GM12865 (cell line): ENCODE data around the gene EPDR1.

Experiments used
- DNase-seq: peaks from one replicate; pipeline ENCODE4 v3.0.0; 2010; ENCODE audit warnings: low read depth
- H3K4me3 ChIP-seq: 2 replicates; pipeline ENCODE4 v1.5.1; 2011; ENCODE audit warnings: mild to moderate bottlenecking, low read depth, low read length, control low read depth
- TF ChIP-seq, protein P1 (sequence below): IDR thresholded peaks from 2 replicates; pipeline ENCODE4 v1.5.1; 2011; ENCODE audit warnings: low read length, control low read depth, low read depth, inconsistent platforms; ENCODE audit not compliant: insufficient read depth; ENCODE audit errors: missing control alignments

EPDR1 gene

DNA sequence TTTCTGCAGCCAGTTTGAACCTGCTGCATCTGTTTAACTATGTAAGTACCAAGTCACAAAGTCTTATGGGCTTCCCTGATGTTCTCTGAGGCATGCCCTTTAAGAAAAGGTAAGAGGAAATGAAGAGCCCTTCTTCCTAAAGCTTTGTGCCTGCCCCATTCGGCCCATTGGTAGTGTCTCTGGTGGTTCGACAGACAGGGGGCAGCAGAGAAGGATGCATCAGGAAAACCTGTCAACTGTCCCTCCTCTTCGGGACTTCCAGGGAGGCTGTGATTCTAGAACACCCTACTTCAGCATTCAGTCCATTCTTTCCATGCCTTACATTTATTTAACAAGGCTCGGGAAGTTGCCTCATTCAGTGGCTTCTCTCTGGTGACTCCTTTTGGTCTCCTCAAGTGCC is 1.9 kb upstream of the EPDR1 start:
- no peak for DNase-seq
- TF ChIP-seq, protein P1, sequence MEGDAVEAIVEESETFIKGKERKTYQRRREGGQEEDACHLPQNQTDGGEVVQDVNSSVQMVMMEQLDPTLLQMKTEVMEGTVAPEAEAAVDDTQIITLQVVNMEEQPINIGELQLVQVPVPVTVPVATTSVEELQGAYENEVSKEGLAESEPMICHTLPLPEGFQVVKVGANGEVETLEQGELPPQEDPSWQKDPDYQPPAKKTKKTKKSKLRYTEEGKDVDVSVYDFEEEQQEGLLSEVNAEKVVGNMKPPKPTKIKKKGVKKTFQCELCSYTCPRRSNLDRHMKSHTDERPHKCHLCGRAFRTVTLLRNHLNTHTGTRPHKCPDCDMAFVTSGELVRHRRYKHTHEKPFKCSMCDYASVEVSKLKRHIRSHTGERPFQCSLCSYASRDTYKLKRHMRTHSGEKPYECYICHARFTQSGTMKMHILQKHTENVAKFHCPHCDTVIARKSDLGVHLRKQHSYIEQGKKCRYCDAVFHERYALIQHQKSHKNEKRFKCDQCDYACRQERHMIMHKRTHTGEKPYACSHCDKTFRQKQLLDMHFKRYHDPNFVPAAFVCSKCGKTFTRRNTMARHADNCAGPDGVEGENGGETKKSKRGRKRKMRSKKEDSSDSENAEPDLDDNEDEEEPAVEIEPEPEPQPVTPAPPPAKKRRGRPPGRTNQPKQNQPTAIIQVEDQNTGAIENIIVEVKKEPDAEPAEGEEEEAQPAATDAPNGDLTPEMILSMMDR, result no peak
- no peak overlapping the region for H3K4me3 ChIP-seq

DNA sequence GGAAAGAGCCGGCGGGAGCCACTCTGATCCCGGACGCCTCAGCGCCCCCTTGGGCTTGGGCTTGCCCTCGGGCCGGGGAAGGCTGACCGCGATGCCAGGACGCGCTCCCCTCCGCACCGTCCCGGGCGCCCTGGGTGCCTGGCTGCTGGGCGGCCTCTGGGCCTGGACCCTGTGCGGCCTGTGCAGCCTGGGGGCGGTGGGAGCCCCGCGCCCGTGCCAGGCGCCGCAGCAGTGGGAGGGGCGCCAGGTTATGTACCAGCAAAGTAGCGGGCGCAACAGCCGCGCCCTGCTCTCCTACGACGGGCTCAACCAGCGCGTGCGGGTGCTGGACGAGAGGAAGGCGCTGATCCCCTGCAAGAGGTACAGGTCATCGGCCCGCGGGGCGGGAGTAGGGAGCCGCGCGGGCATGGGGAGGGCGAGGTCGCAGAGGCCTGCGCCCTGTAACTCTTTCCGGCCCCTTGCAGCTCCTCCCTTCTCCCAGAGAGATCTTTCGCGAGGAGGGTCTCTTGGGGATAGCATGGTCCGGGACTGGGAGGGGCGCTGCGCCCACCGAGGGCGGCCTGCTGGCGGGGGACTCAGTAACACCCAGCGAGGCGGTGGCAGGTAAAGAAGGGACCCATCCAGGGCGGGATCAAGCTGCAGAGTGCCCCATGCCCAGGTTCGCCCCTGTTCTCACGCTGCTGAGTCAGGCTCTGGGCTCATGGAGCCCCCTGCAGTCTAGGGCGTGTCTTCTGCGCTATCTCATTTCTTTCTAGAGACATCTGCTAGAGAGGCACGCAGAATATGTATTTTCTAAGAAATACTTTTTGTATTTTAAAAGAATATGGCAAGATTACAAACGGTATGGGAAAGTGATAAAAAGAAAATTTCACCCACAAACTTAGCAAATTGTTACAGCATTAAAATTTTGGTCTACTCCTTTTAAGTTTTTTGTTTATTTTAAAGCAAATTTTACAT is 687 bp downstream of the EPDR1 start:
- TF ChIP-seq, protein P1, result peak; percentile 12
- peak; percentile 48 for DNase-seq
- peak overlapping the region; percentile 55 for H3K4me3 ChIP-seq

DNA sequence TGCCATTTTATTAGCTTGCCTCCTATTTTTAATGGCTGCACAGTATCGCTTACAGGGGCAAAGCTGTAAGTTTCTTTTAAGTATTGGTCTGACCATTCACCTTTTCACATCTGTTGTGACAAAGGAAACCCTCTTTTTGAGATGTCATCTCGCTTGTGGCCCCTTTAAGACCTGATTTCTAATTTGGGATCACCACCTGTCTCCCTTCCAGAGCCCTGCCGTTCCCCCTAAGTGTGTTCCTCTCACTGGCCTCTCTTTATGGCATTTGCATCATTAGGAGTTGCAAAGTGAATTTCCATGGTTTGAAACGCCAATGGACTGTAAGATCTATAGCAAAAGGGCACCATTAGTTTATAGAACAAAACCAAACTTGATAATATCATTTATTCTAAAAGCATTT is 1.4 kb downstream of the EPDR1 start:
- DNase-seq, result no peak

DNA sequence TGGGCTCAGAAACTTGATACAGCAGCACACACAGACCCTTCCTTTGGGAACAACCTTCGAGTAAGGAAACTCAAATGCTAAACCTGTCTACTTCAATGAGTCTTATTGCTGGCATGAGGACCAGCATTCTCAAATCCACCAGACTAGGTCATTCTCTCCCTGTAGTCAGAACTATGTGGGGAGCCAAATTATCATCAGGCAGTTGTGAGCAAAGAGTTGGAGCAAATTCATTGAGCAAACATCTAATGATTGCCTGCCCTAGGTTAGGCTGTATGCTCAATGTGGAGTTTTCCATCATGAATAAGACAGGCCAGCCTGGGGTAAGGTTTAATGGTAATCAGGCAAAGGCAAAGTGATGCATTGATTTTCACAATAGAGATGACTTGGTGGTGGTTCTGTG is 3.6 kb downstream of the EPDR1 start:
- TF ChIP-seq, protein P1, result no peak
- no peak overlapping the region for H3K4me3 ChIP-seq
- no peak for DNase-seq

More for the DNA sequence above, 1.4 kb downstream of the EPDR1 start:
- TF ChIP-seq, protein P1, result no peak
- no peak overlapping the region for H3K4me3 ChIP-seq

DNA sequence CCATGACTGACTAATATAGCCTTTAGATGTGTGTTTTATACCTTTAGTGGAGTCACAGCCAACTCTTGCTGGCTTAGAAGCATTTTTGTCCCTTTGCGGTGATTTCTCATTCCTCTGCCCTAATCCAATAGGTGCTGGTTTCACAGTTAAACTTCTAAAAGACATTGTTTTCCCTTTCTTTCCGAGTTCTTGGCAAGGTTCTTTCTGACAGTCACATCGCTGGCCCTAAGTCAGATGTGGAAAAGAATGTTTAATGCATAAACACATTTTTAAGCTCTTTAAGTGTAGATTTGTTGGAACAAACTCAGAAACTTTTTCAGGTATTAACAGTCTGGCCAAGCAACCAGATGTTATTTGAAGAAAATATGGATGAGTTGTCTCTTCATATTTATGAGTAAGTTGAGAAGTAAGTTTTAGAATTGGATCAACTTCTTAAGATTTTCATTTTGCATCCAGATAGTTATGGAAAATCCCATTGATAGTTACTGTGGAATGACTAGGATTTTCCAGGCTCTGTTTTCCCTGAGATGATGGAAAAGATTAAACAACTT is 4.1 kb downstream of the EPDR1 start:
- H3K4me3 ChIP-seq, result no peak overlapping the region
- TF ChIP-seq, protein P1, result no peak
- no peak for DNase-seq

DNA sequence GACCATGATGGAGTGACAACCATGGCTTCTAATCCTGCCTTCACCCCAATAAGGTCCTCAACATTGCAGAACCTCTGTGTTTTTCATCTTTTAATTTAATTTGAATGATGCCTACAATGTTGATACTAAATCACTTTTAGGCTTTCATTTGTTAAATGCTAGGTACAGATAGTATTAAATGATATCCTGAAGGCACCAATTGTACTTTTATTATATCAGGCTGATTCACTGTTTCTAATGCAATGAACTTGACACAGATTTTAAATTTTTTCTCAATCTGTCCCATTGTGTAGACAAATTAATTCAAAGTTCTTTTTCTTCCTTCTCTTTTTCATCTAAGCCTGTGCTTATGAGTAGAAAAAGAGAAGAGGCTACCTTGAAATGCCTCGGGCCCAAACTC is 5.2 kb downstream of the EPDR1 start:
- no peak overlapping the region for H3K4me3 ChIP-seq
- no peak for DNase-seq
- TF ChIP-seq, protein P1, result no peak
